Measurements from ENCODE around the gene GNB5.

GRCh38 chr15:52134502-52135144 is 56.6 kb downstream of the GNB5 start:
- TF ChIP-seq CTCF (IDR thresholded peaks at IDR 0.05; ENCODE audit: poor library complexity, severe bottlenecking) (no peak), POLR2AphosphoS5 (IDR thresholded peaks at IDR 0.05) (no peak)

Data from neural cell (in vitro differentiated cells).